ENCODE measurements around the gene RNF115.

DNA sequence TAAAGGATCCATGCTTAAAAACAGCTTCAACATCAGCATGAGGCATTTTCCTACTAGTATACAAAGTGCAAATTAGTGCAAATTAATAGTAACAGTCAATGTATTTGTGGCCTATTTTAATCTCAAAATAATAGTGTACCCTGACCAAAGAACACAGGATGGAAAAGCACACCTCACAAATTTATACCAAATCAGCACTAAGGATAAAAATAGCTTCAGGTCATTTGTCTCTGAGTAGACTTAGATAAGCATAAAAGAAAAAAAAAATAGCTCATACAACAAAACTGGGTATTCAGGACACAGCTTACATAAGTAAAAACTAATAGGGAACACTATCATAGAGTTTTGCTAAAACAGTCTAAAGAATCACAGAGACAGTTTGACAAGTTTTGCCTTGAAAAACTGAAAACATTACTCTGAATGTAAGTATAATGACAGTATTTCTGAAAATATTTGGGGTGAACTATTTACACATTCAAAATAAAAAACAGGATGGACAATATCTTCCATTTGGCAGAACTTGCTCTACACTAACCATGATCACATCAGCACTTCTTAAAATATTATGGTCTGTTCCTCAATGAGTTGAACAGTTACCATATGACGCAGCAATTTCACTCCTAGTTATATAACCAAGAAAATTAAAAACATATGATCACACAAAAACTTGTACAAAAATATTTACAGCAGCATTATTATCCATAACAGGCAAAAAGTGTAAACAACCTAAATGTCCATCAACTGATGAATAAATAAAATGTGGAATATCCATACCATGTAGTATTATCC lies 46.3 kb downstream of the RNF115 start:
- TF ChIP-seq, protein P1, sequence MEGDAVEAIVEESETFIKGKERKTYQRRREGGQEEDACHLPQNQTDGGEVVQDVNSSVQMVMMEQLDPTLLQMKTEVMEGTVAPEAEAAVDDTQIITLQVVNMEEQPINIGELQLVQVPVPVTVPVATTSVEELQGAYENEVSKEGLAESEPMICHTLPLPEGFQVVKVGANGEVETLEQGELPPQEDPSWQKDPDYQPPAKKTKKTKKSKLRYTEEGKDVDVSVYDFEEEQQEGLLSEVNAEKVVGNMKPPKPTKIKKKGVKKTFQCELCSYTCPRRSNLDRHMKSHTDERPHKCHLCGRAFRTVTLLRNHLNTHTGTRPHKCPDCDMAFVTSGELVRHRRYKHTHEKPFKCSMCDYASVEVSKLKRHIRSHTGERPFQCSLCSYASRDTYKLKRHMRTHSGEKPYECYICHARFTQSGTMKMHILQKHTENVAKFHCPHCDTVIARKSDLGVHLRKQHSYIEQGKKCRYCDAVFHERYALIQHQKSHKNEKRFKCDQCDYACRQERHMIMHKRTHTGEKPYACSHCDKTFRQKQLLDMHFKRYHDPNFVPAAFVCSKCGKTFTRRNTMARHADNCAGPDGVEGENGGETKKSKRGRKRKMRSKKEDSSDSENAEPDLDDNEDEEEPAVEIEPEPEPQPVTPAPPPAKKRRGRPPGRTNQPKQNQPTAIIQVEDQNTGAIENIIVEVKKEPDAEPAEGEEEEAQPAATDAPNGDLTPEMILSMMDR (IDR thresholded peaks at IDR 0.05): no peak
- TF ChIP-seq TAF1 (IDR thresholded peaks at IDR 0.05; ENCODE audit: borderline replicate concordance, low read depth, low read length) (no peak), POLR2AphosphoS5 (IDR thresholded peaks at IDR 0.05; ENCODE audit: low read depth, low read length) (no peak), GATA2 (CRISPR knock-in tag; IDR thresholded peaks at IDR 0.05) (no peak), EP300 (IDR thresholded peaks at IDR 0.05; ENCODE audit: borderline replicate concordance in 1 of 2, low read depth in 1 of 2, low read length in 1 of 2) (no peak), NRF1 (IDR thresholded peaks at IDR 0.05; ENCODE audit: low read depth, low read length) (no peak), JUND (IDR thresholded peaks at IDR 0.05) (no peak), GABPA (IDR thresholded peaks at IDR 0.05; ENCODE audit: low read depth) (no peak), FOXM1 (IDR thresholded peaks at IDR 0.05; ENCODE audit: low read depth) (no peak), TCF12 (IDR thresholded peaks at IDR 0.05) (0 out of 2 replicates have a peak, but pooled peaks have one; percentile 18), RAD21 (IDR thresholded peaks at IDR 0.05; ENCODE audit: low read length) (no peak), TEAD4 (IDR thresholded peaks at IDR 0.05; ENCODE audit: borderline replicate concordance, insufficient read depth) (no peak)
- TF ChIP-seq, protein P2, sequence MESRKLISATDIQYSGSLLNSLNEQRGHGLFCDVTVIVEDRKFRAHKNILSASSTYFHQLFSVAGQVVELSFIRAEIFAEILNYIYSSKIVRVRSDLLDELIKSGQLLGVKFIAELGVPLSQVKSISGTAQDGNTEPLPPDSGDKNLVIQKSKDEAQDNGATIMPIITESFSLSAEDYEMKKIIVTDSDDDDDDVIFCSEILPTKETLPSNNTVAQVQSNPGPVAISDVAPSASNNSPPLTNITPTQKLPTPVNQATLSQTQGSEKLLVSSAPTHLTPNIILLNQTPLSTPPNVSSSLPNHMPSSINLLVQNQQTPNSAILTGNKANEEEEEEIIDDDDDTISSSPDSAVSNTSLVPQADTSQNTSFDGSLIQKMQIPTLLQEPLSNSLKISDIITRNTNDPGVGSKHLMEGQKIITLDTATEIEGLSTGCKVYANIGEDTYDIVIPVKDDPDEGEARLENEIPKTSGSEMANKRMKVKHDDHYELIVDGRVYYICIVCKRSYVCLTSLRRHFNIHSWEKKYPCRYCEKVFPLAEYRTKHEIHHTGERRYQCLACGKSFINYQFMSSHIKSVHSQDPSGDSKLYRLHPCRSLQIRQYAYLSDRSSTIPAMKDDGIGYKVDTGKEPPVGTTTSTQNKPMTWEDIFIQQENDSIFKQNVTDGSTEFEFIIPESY (IDR thresholded peaks at IDR 0.05; ENCODE audit: borderline replicate concordance, low read depth): no peak
